ENCODE data around the gene TSTD2.
A peak's percentile ranks its signal among the peaks of the same experiment; 100 is the strongest.

The TSTD2 gene

DNA sequence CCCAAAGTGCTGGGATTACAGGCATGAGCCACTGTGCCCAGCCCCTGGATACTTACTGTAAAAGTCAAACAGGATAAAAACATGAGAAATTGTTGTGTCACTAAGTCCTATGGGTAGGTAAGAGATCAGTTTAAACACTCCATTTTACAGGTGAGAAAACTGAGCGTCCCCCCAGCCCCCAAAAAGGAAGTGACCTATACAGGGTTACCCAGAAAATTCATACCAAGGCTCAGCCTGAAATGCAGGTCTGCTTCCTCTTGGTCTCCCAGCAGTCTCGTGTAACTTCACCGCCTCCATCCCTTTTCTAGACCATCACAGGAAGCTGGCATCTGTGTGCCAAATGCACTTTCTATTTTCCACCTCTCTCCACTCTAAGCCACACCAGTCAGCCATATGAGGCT, 74.5 kb downstream of the TSTD2 start:
- H3K27me3 ChIP-seq (replicated peaks; ENCODE audit: insufficient read depth, low read length) = no peaks in the 10 kb centered on the region
- TF ChIP-seq EZH2phosphoT487 (IDR thresholded peaks at IDR 0.05; ENCODE audit: low read length) = no peak
- no peak for TF ChIP-seq EZH2 (optimal IDR thresholded peaks at IDR 0.05; ENCODE audit: low read depth, low read length)
- TF ChIP-seq CTCF (IDR thresholded peaks at IDR 0.05; ENCODE audit: low read length) = no peak
- peaks cover 27% of the 10 kb centered on the region for H3K4me1 ChIP-seq (ENCODE audit: low read length)
- H3K9me2 ChIP-seq (replicated peaks; ENCODE audit: insufficient read depth, low read length) = no peaks in the 10 kb centered on the region
- H3K4me3 ChIP-seq (ENCODE audit: low read length) = peak overlapping the region; percentile 43
- peak overlapping the region; percentile 71 for H3K4me2 ChIP-seq (ENCODE audit: low read depth, low read length)
- no peaks in the 10 kb centered on the region for H4K20me1 ChIP-seq (ENCODE audit: insufficient read depth, low read length)
- DNase-seq = peak; percentile 57
- H3F3A ChIP-seq (ENCODE audit: insufficient read depth, low read length) = peaks cover 12% of the 10 kb centered on the region
- H3K79me2 ChIP-seq (ENCODE audit: low read length) = no peaks in the 10 kb centered on the region
- peak overlapping the region; percentile 74 for H3K9ac ChIP-seq (ENCODE audit: low read length)
- no peaks in the 10 kb centered on the region for H3K36me3 ChIP-seq (replicated peaks; ENCODE audit: insufficient read depth, low read length)
- peak overlapping the region; percentile 96 for H3K27ac ChIP-seq (ENCODE audit: low read length)
- no peaks in the 10 kb centered on the region for H3K9me3 ChIP-seq (replicated peaks; ENCODE audit: insufficient read depth, low read length)
- peak overlapping the region; percentile 10; the same call in 1 of the 2 replicates for H2AFZ ChIP-seq (ENCODE audit: low read length)

- H3K36me3 ChIP-seq (replicated peaks; ENCODE audit: insufficient read depth, low read length) = no peaks in the 10 kb centered on the region
- H3K9ac ChIP-seq (ENCODE audit: low read length) = no peak overlapping the region
- no peaks in the 10 kb centered on the region for H3K9me3 ChIP-seq (replicated peaks; ENCODE audit: insufficient read depth, low read length)
- peaks cover 12% of the 10 kb centered on the region for H3F3A ChIP-seq (ENCODE audit: insufficient read depth, low read length)
- no peak overlapping the region for H2AFZ ChIP-seq (ENCODE audit: low read length)
- no peak overlapping the region for H3K4me3 ChIP-seq (ENCODE audit: low read length)
- DNase-seq = no peak
- peak overlapping the region; percentile 71; the same call in 1 of the 2 replicates for H3K4me2 ChIP-seq (ENCODE audit: low read depth, low read length)
- H3K4me1 ChIP-seq (ENCODE audit: low read length) = peaks cover 27% of the 10 kb centered on the region
- no peaks in the 10 kb centered on the region for H3K27me3 ChIP-seq (replicated peaks; ENCODE audit: insufficient read depth, low read length)
- no peaks in the 10 kb centered on the region for H4K20me1 ChIP-seq (ENCODE audit: insufficient read depth, low read length)
- no peaks in the 10 kb centered on the region for H3K79me2 ChIP-seq (ENCODE audit: low read length)
- no peaks in the 10 kb centered on the region for H3K9me2 ChIP-seq (replicated peaks; ENCODE audit: insufficient read depth, low read length)
- peak overlapping the region; percentile 96; the same call in 1 of the 2 replicates for H3K27ac ChIP-seq (ENCODE audit: low read length)
- TF ChIP-seq EZH2phosphoT487 (IDR thresholded peaks at IDR 0.05; ENCODE audit: low read length) = no peak
- TF ChIP-seq CTCF (IDR thresholded peaks at IDR 0.05; ENCODE audit: low read length) = no peak
- no peak for TF ChIP-seq EZH2 (optimal IDR thresholded peaks at IDR 0.05; ENCODE audit: low read depth, low read length)
These were observed 75.5 kb downstream of the TSTD2 start for GRCh38 chr9:97557606-97558095.

DNA sequence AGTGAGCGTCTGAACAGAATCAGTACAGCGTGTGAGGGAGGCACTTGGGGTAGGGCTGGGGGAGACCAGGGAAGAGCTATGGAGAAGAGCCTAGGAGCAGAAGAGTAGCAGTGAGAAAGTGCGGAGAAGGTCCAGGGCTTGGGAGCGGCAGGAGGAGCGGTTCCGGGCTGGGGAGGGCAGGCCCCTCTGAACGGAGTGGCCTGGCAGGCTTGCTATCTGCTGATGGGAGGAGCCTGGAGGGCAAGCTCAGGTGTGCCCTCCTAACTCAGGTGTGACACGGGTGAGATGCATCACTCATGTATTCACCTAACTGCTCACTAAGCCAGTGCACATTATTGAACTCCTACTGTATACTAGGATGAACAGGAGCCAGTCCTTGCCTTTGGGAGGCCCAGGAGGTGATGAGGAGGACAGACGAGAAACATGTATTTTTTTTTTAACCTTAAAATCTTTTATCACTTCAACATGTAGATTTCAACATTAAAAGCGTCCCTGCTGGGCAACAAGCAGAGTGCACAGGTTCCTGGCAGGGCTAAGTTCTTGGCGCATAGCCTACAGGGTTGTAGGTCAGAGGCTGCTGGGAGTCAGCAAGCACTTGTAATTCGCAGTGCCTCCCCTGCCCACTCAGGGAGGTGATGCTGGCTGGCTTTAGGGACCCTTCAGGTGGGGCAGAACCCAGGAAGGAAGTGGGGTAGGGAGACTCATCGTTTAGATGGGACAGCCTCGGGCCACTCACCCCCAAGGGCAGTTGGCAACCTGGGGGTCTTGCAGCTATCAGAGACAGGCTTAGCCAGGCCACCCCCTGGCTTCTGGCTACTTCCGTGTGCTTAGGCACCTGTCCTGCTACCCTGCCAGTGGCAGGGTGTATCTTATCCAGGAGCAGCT, 76.2 kb downstream of the TSTD2 start:
- Histone ChIP-seq H3K4me3 (ENCODE audit: low read length) (no peak overlapping the region), H3F3A (ENCODE audit: insufficient read depth, low read length) (peaks cover 12% of the 10 kb centered on the region), H3K79me2 (ENCODE audit: low read length) (no peaks in the 10 kb centered on the region), H4K20me1 (ENCODE audit: insufficient read depth, low read length) (no peaks in the 10 kb centered on the region), H3K27me3 (replicated peaks; ENCODE audit: insufficient read depth, low read length) (no peaks in the 10 kb centered on the region), H2AFZ (ENCODE audit: low read length) (no peak overlapping the region), H3K4me2 (ENCODE audit: low read depth, low read length) (peak overlapping the region; percentile 71; the same call in 1 of the 2 replicates), H3K4me1 (ENCODE audit: low read length) (peaks cover 27% of the 10 kb centered on the region), H3K9me3 (replicated peaks; ENCODE audit: insufficient read depth, low read length) (no peaks in the 10 kb centered on the region), H3K9me2 (replicated peaks; ENCODE audit: insufficient read depth, low read length) (no peaks in the 10 kb centered on the region), H3K36me3 (replicated peaks; ENCODE audit: insufficient read depth, low read length) (no peaks in the 10 kb centered on the region), H3K27ac (ENCODE audit: low read length) (no peak overlapping the region), H3K9ac (ENCODE audit: low read length) (no peak overlapping the region)
- no peak for DNase-seq
- TF ChIP-seq EZH2phosphoT487 (IDR thresholded peaks at IDR 0.05; ENCODE audit: low read length) (no peak), EZH2 (optimal IDR thresholded peaks at IDR 0.05; ENCODE audit: low read depth, low read length) (no peak), CTCF (IDR thresholded peaks at IDR 0.05; ENCODE audit: low read length) (no peak)

All from MM.1S (cell line).